HCT116 (cell line): ENCODE data around the gene MGME1. TPM values are rescaled to one million over a fixed set of nuclear protein-coding genes. Genes with fewer than 3 reads are reported as not detected.

Experiments used
- ATAC-seq: fragments of 200-7000 bp; cut with Tn5 transposase; 2 replicates; pipeline ENCODE4 v1.9.1; 2020; ENCODE audit warnings: mild to moderate bottlenecking, moderate library complexity
- BruUV-seq: library from RNA; stranded (reverse); fragments of 400-500 nt; replicated peaks from 2 replicates; lab custom pipeline; 2021; lab: Mats Ljungman, UMichigan
- CTCF ChIA-PET: fragments of 300-600 bp; sonication (Branson Sonifier 250); formaldehyde crosslinking; loops from one replicate; lab custom pipeline; 2021; ENCODE audit warnings: antibody characterized with exemption; lab: Charles Lee
- POLR2A ChIA-PET: fragments of 300-600, 350-600 bp; sonication (Branson Sonifier 250); formaldehyde crosslinking; loops from one replicate; lab custom pipeline; 2021; ENCODE audit warnings: antibody characterized with exemption; lab: Charles Lee
- RAD21 ChIA-PET, 2 experiments: fragments of 300-600 bp; sonication (Branson Sonifier 250); formaldehyde crosslinking; loops; one replicate each; lab custom pipeline; 2023; ENCODE audit warnings: low total read pairs in 2 of 2; ENCODE audit not compliant: uncharacterized antibody in 2 of 2, unreplicated experiment in 2 of 2, low non-redundant PET in 1 of 2; lab: Charles Lee
- DNase-seq: peaks from one replicate; pipeline ENCODE4 v3.0.0-alpha.2; 2010; ENCODE audit warnings: low read depth, low spot score
- H2AFZ ChIP-seq: fragments of 200-600 bp; shearing (Covaris generic), sonication (generic); 2 replicates; pipeline ENCODE4 v1.6.1; 2017; ENCODE audit warnings: low read depth, mixed run types, mixed read lengths, antibody characterized with exemption, low read length; ENCODE audit not compliant: poor library complexity, severe bottlenecking
- H3K27ac ChIP-seq: 2 replicates; pipeline ENCODE4 v1.5.1; 2012; ENCODE audit warnings: low read depth, low read length
- H3K27me3 ChIP-seq: fragments of 200-600 bp; sonication (generic); 2 replicates; pipeline ENCODE4 v1.6.1; 2016; ENCODE audit warnings: mixed run types, low read length, mixed read lengths; ENCODE audit not compliant: insufficient read depth
- H3K36me3 ChIP-seq, 2 experiments: fragments of 200-500 bp in 1 of 2; fragments of 200-600 bp in 1 of 2; sonication (Bioruptor generic) in 1 of 2; sonication (generic) in 1 of 2; 2 replicates each; pipeline versions ENCODE4 v1.5.1 to v1.6.1; 2014 to 2016; ENCODE audit warnings: low read length in 2 of 2, inconsistent platforms in 1 of 2, mixed read lengths in 1 of 2, mixed run types in 1 of 2; ENCODE audit not compliant: insufficient read depth in 2 of 2, control insufficient read depth in 1 of 2
- H3K4me1 ChIP-seq, 2 experiments: fragments of 200-600 bp in 1 of 2; sonication (generic) in 1 of 2; 2 replicates each; pipeline versions ENCODE4 v1.5.1 to v1.6.1; 2012 to 2017; ENCODE audit warnings: low read length in 2 of 2, inconsistent platforms in 1 of 2, mild to moderate bottlenecking in 1 of 2, mixed read lengths in 1 of 2, mixed run types in 1 of 2, moderate library complexity in 1 of 2; ENCODE audit not compliant: insufficient read depth in 2 of 2, control insufficient read depth in 1 of 2
- H3K4me2 ChIP-seq: fragments of 200-600 bp; sonication (generic); 2 replicates; pipeline ENCODE4 v1.6.1; 2017; ENCODE audit warnings: mixed run types, low read length, mixed read lengths
- H3K4me3 ChIP-seq, 2 experiments: fragments of 200-600 bp in 1 of 2; sonication (generic) in 1 of 2; replicated peaks in 1 of 2; 2 replicates each; pipeline ENCODE4 v1.5.1; 2011 to 2016; ENCODE audit warnings: low read length in 2 of 2, control low read depth in 1 of 2, low read depth in 1 of 2, mild to moderate bottlenecking in 1 of 2, mixed read lengths in 1 of 2, mixed run types in 1 of 2
- H3K79me2 ChIP-seq: fragments of 200-600 bp; sonication (generic); 2 replicates; pipeline ENCODE4 v1.6.1; 2017; ENCODE audit warnings: mild to moderate bottlenecking, mixed run types, low read length, moderate library complexity, mixed read lengths; ENCODE audit not compliant: insufficient read depth
- H3K9ac ChIP-seq: fragments of 200-600 bp; sonication (generic); 2 replicates; pipeline ENCODE4 v1.6.1; 2016; ENCODE audit warnings: low read length, mixed read lengths
- H3K9me2 ChIP-seq: fragments of 200-600 bp; sonication (generic), shearing (Covaris generic); 2 replicates; pipeline ENCODE4 v1.6.1; 2017; ENCODE audit warnings: mixed run types, mild to moderate bottlenecking, moderate library complexity; ENCODE audit not compliant: insufficient read depth
- H3K9me3 ChIP-seq, 2 experiments: fragments of 200-500 bp in 1 of 2; fragments of 200-600 bp in 1 of 2; sonication (Bioruptor generic) in 1 of 2; sonication (generic) in 1 of 2; 2 replicates each; pipeline ENCODE4 v1.6.1; 2014 to 2017; ENCODE audit warnings: low read length in 2 of 2, mixed read lengths in 2 of 2, inconsistent platforms in 1 of 2, low read depth in 1 of 2, mild to moderate bottlenecking in 1 of 2, mixed run types in 1 of 2, moderate library complexity in 1 of 2; ENCODE audit not compliant: control insufficient read depth in 1 of 2, insufficient read depth in 1 of 2
- H4K20me1 ChIP-seq: fragments of 200-600 bp; sonication (generic), shearing (Covaris generic); 2 replicates; pipeline ENCODE4 v1.6.1; 2017; ENCODE audit warnings: mixed run types, mild to moderate bottlenecking, moderate library complexity; ENCODE audit not compliant: insufficient read depth
- CBX3 ChIP-seq: IDR thresholded peaks from 2 replicates; pipeline ENCODE4 v1.6.1; 2012; ENCODE audit warnings: low read depth
- CEBPB ChIP-seq: IDR thresholded peaks from 2 replicates; pipeline ENCODE4 v1.6.1; 2012; ENCODE audit warnings: low read depth
- ELF1 ChIP-seq: IDR thresholded peaks from 2 replicates; pipeline ENCODE4 v1.6.1; 2012; ENCODE audit warnings: low read depth, borderline replicate concordance
- EZH2phosphoT487 ChIP-seq: fragments of 200-600 bp; IDR thresholded peaks from 2 replicates; pipeline ENCODE4 v1.6.1; 2018; ENCODE audit warnings: antibody characterized with exemption, borderline replicate concordance
- JUND ChIP-seq: IDR thresholded peaks from 2 replicates; pipeline ENCODE4 v1.6.1; 2012
- POLR2AphosphoS5 ChIP-seq: IDR thresholded peaks from 2 replicates; pipeline ENCODE4 v1.6.1; 2011; ENCODE audit warnings: mild to moderate bottlenecking, low read depth, low read length, moderate library complexity
- RAD21 ChIP-seq: IDR thresholded peaks from 2 replicates; pipeline ENCODE4 v1.6.1; 2012; ENCODE audit warnings: low read depth, mild to moderate bottlenecking
- SIN3A ChIP-seq: IDR thresholded peaks from 2 replicates; pipeline ENCODE4 v1.6.1; 2012; ENCODE audit warnings: low read depth
- SP1 ChIP-seq: IDR thresholded peaks from 2 replicates; pipeline ENCODE4 v1.6.1; 2012; ENCODE audit warnings: low read depth
- SRF ChIP-seq: IDR thresholded peaks from 2 replicates; pipeline ENCODE4 v1.6.1; 2012; ENCODE audit warnings: low read depth
- ZNF274 ChIP-seq: fragments of 200-500 bp; sonication (Bioruptor generic); IDR thresholded peaks from 2 replicates; pipeline ENCODE4 v1.6.1; 2014; ENCODE audit warnings: mild to moderate bottlenecking, low read depth, low read length, inconsistent platforms
- intact Hi-C: fragments of 100-400 bp; cut with micrococcal nuclease; formaldehyde crosslinking; loops from 2 replicates; pipeline ENCODE4 v1.10.0; 2022
- total RNA-seq: library from RNA; stranded (reverse); gene quantifications from one replicate; pipeline ENCODE4 v1.2.1, GENCODE V29; 2021; ENCODE audit not compliant: unreplicated experiment
- TF ChIP-seq, protein P1 (sequence below): IDR thresholded peaks from 2 replicates; pipeline ENCODE4 v1.6.1; 2012
- TF ChIP-seq, protein P2 (sequence below): IDR thresholded peaks from 2 replicates; pipeline ENCODE4 v1.6.1; 2012
- TF ChIP-seq, protein P3 (sequence below): IDR thresholded peaks from 2 replicates; pipeline ENCODE4 v1.6.1; 2012; ENCODE audit warnings: low read depth

MGME1 gene
- total RNA-seq, 1 experiment from 2014 or later: 37.1 TPM

DNA sequence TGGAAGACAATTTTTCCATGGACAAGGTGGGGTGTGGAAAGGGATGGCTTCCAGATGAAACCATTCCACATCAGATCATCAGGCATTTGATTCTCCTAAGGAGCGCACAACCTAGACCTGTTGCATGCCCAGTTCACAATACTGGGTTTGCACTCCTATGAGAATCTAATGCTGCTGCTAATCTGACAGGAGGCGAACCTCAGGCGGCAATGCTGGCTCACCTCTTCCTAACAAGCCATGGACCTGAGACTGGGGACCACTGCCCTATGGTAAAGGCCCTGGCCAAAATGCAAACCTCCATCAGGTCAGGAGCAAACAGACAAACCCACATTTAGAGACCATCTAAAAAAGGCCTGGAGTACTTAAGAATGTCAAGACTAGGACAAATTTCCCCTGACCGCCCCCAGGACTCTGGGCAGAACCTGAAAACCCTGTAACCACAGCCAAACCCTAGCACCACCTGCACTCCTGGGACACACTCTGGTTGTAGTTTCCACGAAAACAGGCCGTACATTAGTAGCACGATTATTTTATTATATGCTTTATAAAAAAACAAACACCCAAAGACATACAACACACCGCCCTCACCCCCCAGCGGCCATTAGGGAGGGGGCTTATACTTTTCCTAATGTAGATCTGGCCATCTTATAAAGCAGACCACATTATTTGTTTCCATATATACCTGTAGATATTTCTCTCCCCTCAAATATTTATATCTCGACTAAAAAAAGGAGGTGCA, 27.6 kb upstream of the MGME1 start:
- ChIA-PET CTCF (no interaction called here), POLR2A (interaction anchor here (1.0 kb wide), 1 partner anchor 259 kb away, joined by 3 read pairs; the partner anchor contains the start of gene RRBP1), RAD21 (no interaction called here)
- ATAC-seq (no peak), DNase-seq (no peak)
- peaks cover 4% of the 10 kb centered on the region; the same call in 1 of the 2 replicates for H4K20me1 ChIP-seq
- BruUV-seq: no TSS peak
- peaks cover 42 to 46% of the 10 kb centered on the region in 2 experiments for H3K36me3 ChIP-seq
- H3K79me2 ChIP-seq: peaks cover 19% of the 10 kb centered on the region; the same call in 1 of the 2 replicates
- H3K4me3 ChIP-seq: no peak overlapping the region
- peak overlapping the region; percentile 25; the same call in 1 of the 2 replicates for H3K27ac ChIP-seq
- H3K4me1 ChIP-seq: peaks cover 0 to 11% of the 10 kb centered on the region in 2 experiments; a peak in 1 of 4 replicates
- H3K9me3 ChIP-seq: no peaks in the 10 kb centered on the region
- no peak overlapping the region for H3K4me2 ChIP-seq
- H3K9me2 ChIP-seq: no peaks in the 10 kb centered on the region
- H2AFZ ChIP-seq: no peak overlapping the region
- TF ChIP-seq CEBPB: no peak
- TF ChIP-seq POLR2AphosphoS5: no peak; the same call in 1 of the 2 replicates
- TF ChIP-seq, all 23 proteins: peak for 0
- no peaks in the 10 kb centered on the region for H3K27me3 ChIP-seq
- no peak overlapping the region for H3K9ac ChIP-seq
- intact Hi-C loops: no loop called here

DNA sequence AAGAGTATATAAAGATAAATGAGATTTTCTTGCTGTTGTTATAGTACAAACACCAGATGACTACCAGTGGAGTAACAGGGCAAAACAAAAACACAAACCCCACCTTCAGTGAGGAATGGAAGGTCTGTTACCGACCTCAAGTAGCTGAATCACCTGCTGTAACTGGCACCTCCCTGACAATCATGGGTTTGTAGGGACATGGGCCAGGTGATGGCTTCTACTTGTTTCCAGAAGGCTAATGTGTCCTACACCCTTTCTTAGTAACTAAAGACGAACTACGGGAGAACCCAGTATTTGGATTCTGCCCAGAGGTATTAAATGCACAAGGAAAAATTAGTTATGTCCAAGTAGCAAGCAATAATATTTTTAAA, 27.0 kb upstream of the MGME1 start:
- H3K4me2 ChIP-seq: no peak overlapping the region
- peaks cover 4% of the 10 kb centered on the region; the same call in 1 of the 2 replicates for H4K20me1 ChIP-seq
- no TSS peak for BruUV-seq
- H3K79me2 ChIP-seq: peaks cover 24% of the 10 kb centered on the region; the same call in 1 of the 2 replicates
- no peak overlapping the region for H3K27ac ChIP-seq
- ATAC-seq (no peak), DNase-seq (no peak)
- H3K27me3 ChIP-seq: no peaks in the 10 kb centered on the region
- H3K4me1 ChIP-seq: peaks cover 0 to 11% of the 10 kb centered on the region in 2 experiments; a peak in 1 of 4 replicates
- no peaks in the 10 kb centered on the region for H3K9me2 ChIP-seq
- ChIA-PET CTCF (no interaction called here), RAD21 (no interaction called here), POLR2A (interaction anchor here (1.0 kb wide), 1 partner anchor 260 kb away, joined by 3 read pairs; the partner anchor contains the start of gene RRBP1)
- intact Hi-C loops: no loop called here
- no peak overlapping the region for H3K9ac ChIP-seq
- H3K4me3 ChIP-seq: no peak overlapping the region
- no peaks in the 10 kb centered on the region for H3K9me3 ChIP-seq
- H2AFZ ChIP-seq: no peak overlapping the region
- peaks cover 47 to 52% of the 10 kb centered on the region in 2 experiments for H3K36me3 ChIP-seq
- TF ChIP-seq, protein P1, sequence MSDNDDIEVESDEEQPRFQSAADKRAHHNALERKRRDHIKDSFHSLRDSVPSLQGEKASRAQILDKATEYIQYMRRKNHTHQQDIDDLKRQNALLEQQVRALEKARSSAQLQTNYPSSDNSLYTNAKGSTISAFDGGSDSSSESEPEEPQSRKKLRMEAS: no peak
- TF ChIP-seq RAD21 (no peak), SIN3A (no peak), ELF1 (no peak), CBX3 (no peak), SRF (no peak), JUND (no peak), SP1 (no peak), ZNF274 (no peak), EZH2phosphoT487 (no peak)
- TF ChIP-seq, protein P2, sequence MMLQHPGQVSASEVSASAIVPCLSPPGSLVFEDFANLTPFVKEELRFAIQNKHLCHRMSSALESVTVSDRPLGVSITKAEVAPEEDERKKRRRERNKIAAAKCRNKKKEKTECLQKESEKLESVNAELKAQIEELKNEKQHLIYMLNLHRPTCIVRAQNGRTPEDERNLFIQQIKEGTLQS: no peak
- TF ChIP-seq, protein P3, sequence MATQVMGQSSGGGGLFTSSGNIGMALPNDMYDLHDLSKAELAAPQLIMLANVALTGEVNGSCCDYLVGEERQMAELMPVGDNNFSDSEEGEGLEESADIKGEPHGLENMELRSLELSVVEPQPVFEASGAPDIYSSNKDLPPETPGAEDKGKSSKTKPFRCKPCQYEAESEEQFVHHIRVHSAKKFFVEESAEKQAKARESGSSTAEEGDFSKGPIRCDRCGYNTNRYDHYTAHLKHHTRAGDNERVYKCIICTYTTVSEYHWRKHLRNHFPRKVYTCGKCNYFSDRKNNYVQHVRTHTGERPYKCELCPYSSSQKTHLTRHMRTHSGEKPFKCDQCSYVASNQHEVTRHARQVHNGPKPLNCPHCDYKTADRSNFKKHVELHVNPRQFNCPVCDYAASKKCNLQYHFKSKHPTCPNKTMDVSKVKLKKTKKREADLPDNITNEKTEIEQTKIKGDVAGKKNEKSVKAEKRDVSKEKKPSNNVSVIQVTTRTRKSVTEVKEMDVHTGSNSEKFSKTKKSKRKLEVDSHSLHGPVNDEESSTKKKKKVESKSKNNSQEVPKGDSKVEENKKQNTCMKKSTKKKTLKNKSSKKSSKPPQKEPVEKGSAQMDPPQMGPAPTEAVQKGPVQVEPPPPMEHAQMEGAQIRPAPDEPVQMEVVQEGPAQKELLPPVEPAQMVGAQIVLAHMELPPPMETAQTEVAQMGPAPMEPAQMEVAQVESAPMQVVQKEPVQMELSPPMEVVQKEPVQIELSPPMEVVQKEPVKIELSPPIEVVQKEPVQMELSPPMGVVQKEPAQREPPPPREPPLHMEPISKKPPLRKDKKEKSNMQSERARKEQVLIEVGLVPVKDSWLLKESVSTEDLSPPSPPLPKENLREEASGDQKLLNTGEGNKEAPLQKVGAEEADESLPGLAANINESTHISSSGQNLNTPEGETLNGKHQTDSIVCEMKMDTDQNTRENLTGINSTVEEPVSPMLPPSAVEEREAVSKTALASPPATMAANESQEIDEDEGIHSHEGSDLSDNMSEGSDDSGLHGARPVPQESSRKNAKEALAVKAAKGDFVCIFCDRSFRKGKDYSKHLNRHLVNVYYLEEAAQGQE: no peak
